Caki2 (cell line): ENCODE measurements around the gene POC1A. TPM values are rescaled to one million over a fixed set of nuclear protein-coding genes. Genes with fewer than 3 reads are reported as not detected.

ENCODE experiments used
- DNase-seq: peaks from one replicate; pipeline ENCODE4 v3.0.0-alpha.2; 2015; ENCODE audit warnings: low read depth
- in situ Hi-C: cut with HindIII; loops from 2 replicates; pipeline ENCODE4 v1.10.0; 2016; ENCODE audit warnings: low sequenced_read_pairs, low pct_unique_long_range_greater_than_20kb, mixed read lengths
- total RNA-seq: library from RNA; depleted of rRNA; stranded (reverse); fragments of >200 nt; shearing (Covaris generic); gene quantifications from 2 replicates; pipeline ENCODE4 v1.2.3, GENCODE V29; 2014; ENCODE audit warnings: low replicate concordance; rRNA removed

POC1A gene
- total RNA-seq, 1 experiment from 2014 or later, result 20.8 TPM

DNA sequence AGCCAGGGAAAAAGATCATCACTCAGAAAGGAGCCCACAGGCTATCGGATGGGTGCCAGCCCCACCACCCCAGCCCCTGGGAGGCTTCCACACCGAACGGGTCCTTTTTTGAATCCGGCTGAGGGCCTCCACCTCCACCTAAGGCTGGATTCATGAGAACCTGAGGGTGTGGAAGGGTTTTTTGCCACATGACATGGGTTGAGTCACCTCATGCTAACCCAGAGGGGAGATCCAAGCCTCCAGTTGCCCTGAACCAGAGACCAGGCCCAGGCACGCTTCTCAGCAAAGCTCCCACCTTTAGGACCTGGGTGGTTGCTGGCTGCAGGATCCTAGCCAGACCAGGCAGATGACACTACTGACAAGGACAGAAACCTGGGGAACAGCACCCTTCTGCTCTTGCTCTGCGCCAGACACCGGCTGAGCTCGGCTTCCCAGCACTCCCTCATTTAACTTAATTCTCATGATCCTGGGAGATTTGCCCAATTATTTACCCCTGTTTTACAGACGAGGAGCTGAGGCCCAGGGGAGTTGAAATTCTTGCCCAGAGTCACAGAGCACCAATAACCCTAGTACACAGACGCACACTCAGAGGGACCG, 123.4 kb downstream of the POC1A start:
- no peak for DNase-seq
- in situ Hi-C loops, result no loop called here

DNA sequence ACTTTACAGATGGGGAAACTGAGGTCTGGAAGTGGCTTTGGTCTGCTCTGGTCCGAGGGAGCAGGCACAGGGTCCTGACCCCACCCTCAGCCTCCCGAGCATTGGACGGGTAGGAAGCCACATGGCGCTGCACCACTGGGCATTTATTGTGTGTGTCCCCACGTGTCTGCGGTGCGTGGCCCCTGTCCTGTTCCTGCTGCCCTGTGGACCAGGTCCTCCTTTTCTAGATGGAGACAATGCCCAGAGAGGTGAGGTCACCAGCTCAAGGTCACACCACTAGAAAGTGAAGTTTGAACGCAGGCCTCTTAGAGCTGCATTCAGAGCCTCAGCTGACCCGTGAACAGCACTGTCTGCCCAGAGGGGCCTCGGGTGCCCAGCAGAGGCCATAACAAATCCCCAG, 124.7 kb downstream of the POC1A start:
- in situ Hi-C loops, result no loop called here
- DNase-seq, result no peak

DNA sequence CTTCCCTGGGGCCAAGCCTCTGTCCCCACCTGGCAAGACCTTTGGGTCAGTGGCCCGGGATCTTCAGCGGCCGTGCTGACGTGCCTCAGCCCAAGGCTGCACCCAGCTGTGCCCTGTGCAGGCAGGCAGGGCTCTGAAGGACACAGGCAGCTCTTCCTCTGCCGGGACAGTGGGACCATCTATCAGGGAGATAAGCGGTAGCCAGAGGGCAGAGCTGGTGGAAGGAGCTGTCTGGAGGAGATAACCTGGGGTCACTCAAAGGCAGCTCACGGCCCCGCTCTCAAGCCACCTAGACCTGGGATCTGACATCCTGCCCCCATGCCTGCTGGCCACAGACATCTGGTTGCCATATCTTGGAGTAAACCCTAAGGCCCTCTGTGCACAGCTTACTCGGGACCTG, 125.2 kb downstream of the POC1A start:
- in situ Hi-C loops, result no loop called here
- DNase-seq, result no peak

DNA sequence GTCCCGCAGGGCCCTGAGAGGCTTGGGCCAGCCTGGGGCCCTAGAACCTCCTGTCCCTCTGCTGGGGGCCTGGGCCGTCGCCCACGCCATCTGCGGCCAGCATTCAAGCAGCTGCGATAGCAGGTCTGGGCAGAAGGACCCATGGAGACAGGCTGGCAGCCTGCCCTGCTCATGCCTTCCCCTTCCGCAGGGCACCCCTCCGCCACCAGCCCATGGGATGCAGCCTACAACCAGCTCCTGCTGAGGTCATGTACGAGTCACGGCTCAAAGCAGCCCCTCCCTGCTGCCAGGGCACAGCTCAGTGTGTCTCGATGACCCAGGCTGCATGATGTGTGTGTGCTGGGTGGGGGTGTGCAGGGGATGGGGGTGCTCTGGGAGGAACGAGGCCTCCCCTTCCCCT, 125.7 kb downstream of the POC1A start:
- in situ Hi-C loops, result no loop called here
- DNase-seq, result no peak

DNA sequence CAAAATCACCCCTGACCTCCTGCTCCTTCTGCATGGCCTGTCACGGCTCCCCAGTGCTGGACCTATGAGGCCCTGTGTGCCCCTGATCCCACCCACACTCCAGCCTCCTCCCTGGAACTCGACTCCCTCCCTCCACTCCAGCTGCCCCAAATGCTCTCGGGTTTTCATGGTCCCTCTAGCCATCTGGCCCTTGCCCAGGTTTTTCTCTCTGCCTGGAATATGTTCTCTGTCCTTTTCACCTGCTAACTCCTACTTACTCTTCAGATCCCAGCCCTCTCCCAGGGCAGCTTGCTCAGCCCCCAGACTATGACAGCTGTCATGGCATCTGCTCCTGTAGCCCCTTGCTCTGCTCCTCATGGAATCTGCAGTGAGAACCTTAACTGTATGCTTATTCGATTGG, 128.2 kb downstream of the POC1A start:
- in situ Hi-C loops, result no loop called here
- no peak for DNase-seq

DNA sequence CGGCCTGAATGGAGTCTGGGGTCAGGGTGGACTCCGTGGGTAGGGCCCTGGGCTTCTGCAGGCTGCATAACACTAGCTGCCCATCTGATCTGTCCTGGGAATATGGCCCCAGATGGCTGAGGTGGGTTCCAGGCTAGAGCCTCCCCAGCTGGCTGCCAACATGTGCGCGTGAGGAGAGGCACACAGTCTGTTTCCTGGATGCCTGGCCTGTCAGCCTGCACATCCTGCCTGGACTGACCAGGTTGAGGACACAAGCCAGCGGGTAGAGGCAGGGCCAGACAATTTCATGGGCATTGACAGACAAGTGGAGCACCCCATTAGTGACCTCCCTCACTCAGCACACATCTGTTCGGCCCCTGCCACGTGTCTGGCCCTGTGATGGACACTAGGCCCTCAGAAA, 128.8 kb downstream of the POC1A start:
- in situ Hi-C loops, result no loop called here
- DNase-seq, result no peak

Other genes starting within 250 kb of the POC1A start
- gene RRP9, start 212.5 kb downstream of the POC1A start, total RNA-seq, result 28.9 and 34.6 TPM in 2 replicates
- gene PARP3, start 212.1 kb downstream of the POC1A start, total RNA-seq, result 29.4 and 30.0 TPM in 2 replicates
- gene GPR62, start 199.0 kb downstream of the POC1A start, total RNA-seq, result not detected in 2 replicates
- gene PCBP4, start 187.0 kb downstream of the POC1A start, total RNA-seq, result 7.8 and 10.5 TPM in 2 replicates
- 19.6 and 45.4 TPM in 2 replicates for gene ABHD14B, start 180.4 kb downstream of the POC1A start, total RNA-seq
- 11.9 and 12.8 TPM in 2 replicates for gene ABHD14A, start 179.4 kb downstream of the POC1A start, total RNA-seq
- 101 and 159 TPM in 2 replicates for gene ACY1, start 170.9 kb downstream of the POC1A start, total RNA-seq
- 810 and 960 TPM in 2 replicates for gene RPL29, start 158.5 kb downstream of the POC1A start, total RNA-seq
- gene DUSP7, start 97.9 kb downstream of the POC1A start, total RNA-seq, result 1.1 and 3.2 TPM in 2 replicates
- 40.1 and 49.4 TPM in 2 replicates for gene ALAS1, start 43.7 kb upstream of the POC1A start, total RNA-seq
- 0.12 TPM in 1 of 2 replicates, not detected in the other for gene TLR9, start 71.2 kb upstream of the POC1A start, total RNA-seq
- 206 and 242 TPM in 2 replicates for gene TWF2, start 84.7 kb upstream of the POC1A start, total RNA-seq
- gene PPM1M, start 91.3 kb upstream of the POC1A start, total RNA-seq, result 4.8 and 7.4 TPM in 2 replicates
- gene WDR82, start 124.2 kb upstream of the POC1A start, total RNA-seq, result 34.2 and 35.1 TPM in 2 replicates
- 19.9 and 24.8 TPM in 2 replicates for gene GLYCTK, start 133.4 kb upstream of the POC1A start, total RNA-seq
- 1.0 and 2.7 TPM in 2 replicates for gene DNAH1, start 161.9 kb upstream of the POC1A start, total RNA-seq